ENCODE data around the gene SPTLC2.

- TF ChIP-seq HNRNPUL1 (IDR thresholded peaks at IDR 0.05; ENCODE audit: low read depth, low read length) (no peak), PAX8 (CRISPR knock-in tag; IDR thresholded peaks at IDR 0.05; ENCODE audit: borderline replicate concordance) (no peak), HMG20A (CRISPR knock-in tag; IDR thresholded peaks at IDR 0.05; ENCODE audit: borderline replicate concordance) (no peak), IRF1 (CRISPR knock-in tag; IDR thresholded peaks at IDR 0.05; ENCODE audit: low read depth) (no peak)
Measured at GRCh38 chr14:77475432-77476115, 140.9 kb downstream of the SPTLC2 start.
